CD8-positive, alpha-beta memory T cell (primary cell): Measurements from ENCODE around the gene CSNK2A3. TPM values are rescaled to one million over a fixed set of nuclear protein-coding genes. Genes with fewer than 3 reads are reported as not detected.
"Not testable (repeated sequence)": the region's sequence is repeated elsewhere in the genome, so short reads cannot be mapped to it uniquely, and the experiment has no call there.

Experiments
- CTCF ChIA-PET: fragments of 350-600 bp; sonication (Branson Sonifier 250); formaldehyde crosslinking; loops from one replicate; lab custom pipeline; 2021; ENCODE audit warnings: antibody characterized with exemption; lab: Charles Lee
- POLR2A ChIA-PET: fragments of 350-600 bp; sonication (Branson Sonifier 250); formaldehyde crosslinking; loops from one replicate; lab custom pipeline; 2021; ENCODE audit warnings: antibody characterized with exemption; lab: Charles Lee
- DNase-seq, 5 donors: peaks; one replicate each; pipeline versions ENCODE4 v3.0.0 to v3.0.0-alpha.2; 2020 to 2022; ENCODE audit warnings: mixed read lengths in 1 of 5
- H3K27ac ChIP-seq: one replicate; pipeline ENCODE4 v1.7.0; 2013; ENCODE audit warnings: low read depth, mild to moderate bottlenecking, low read length, moderate library complexity
- H3K27me3 ChIP-seq: 2 replicates; pipeline ENCODE4 v1.7.0; 2013; ENCODE audit warnings: low read length, mild to moderate bottlenecking; ENCODE audit not compliant: insufficient read depth, poor library complexity, severe bottlenecking
- H3K36me3 ChIP-seq: 2 replicates; pipeline ENCODE4 v1.7.0; 2013; ENCODE audit warnings: mild to moderate bottlenecking, low read length, moderate library complexity; ENCODE audit not compliant: insufficient read depth
- H3K4me1 ChIP-seq: 2 replicates; pipeline ENCODE4 v1.7.0; 2013; ENCODE audit warnings: mild to moderate bottlenecking, low read length, moderate library complexity; ENCODE audit not compliant: insufficient read depth
- H3K4me3 ChIP-seq: 2 replicates; pipeline ENCODE4 v1.7.0; 2013; ENCODE audit warnings: mild to moderate bottlenecking, low read length
- H3K9me3 ChIP-seq: 2 replicates; pipeline ENCODE4 v1.7.0; 2013; ENCODE audit warnings: mild to moderate bottlenecking, low read length
- H3K27ac Mint-ChIP-seq, 8 donors: one replicate each; pipeline ENCODE4 v1.8.0; 2020 to 2021; ENCODE audit warnings: mixed read lengths in 8 of 8, mild to moderate bottlenecking in 6 of 8, inconsistent platforms in 3 of 8, moderate library complexity in 3 of 8
- H3K27me3 Mint-ChIP-seq, 2 donors: one replicate each; pipeline ENCODE4 v1.8.0; 2020 to 2021; ENCODE audit warnings: mixed read lengths in 2 of 2, mild to moderate bottlenecking in 1 of 2, moderate library complexity in 1 of 2
- H3K36me3 Mint-ChIP-seq, 3 donors: one replicate each; pipeline ENCODE4 v1.8.0; 2020 to 2021; ENCODE audit warnings: mixed read lengths in 3 of 3, inconsistent platforms in 1 of 3, mild to moderate bottlenecking in 1 of 3
- H3K4me1 Mint-ChIP-seq, 3 donors: one replicate each; pipeline ENCODE4 v1.8.0; 2020 to 2021; ENCODE audit warnings: mixed read lengths in 3 of 3, inconsistent platforms in 1 of 3, mild to moderate bottlenecking in 1 of 3
- H3K4me3 Mint-ChIP-seq, 7 donors: one replicate each; pipeline ENCODE4 v1.8.0; 2020 to 2021; ENCODE audit warnings: mixed read lengths in 7 of 7, mild to moderate bottlenecking in 6 of 7, moderate library complexity in 4 of 7, inconsistent platforms in 2 of 7
- H3K9me3 Mint-ChIP-seq, 5 donors: one replicate each; pipeline ENCODE4 v1.8.0; 2020 to 2022; ENCODE audit warnings: mixed read lengths in 5 of 5, mild to moderate bottlenecking in 3 of 5, moderate library complexity in 2 of 5, inconsistent platforms in 1 of 5
- polyA plus RNA-seq: library from polyadenylated mRNA; unstranded; fragments of 300-500 nt; fragmentation: Illumina TruSeq; gene quantifications from one replicate; pipeline ENCODE4 v1.2.3, GENCODE V29; 2021
- total RNA-seq, 2 experiments: library from RNA; stranded (reverse); gene quantifications; one replicate each; pipeline ENCODE4 v1.2.3, GENCODE V29; 2021

The CSNK2A3 gene
- total RNA-seq = 1 to 10 TPM; 2.6 TPM
- polyA plus RNA-seq = 1.1 TPM

GRCh38 chr11:11352878-11353277 is at the start of gene CSNK2A3:
Gene CSNK2A3, minus strand, starts transcription at chr11:11353250. Its CDS starts 131 bp downstream, at chr11:11353119.
- H3K4me1 ChIP-seq, H3K4me3 Mint-ChIP-seq, H3K36me3 Mint-ChIP-seq, POLR2A ChIA-PET, H3K4me1 Mint-ChIP-seq, H3K27me3 ChIP-seq, H3K4me3 ChIP-seq, DNase-seq, H3K36me3 ChIP-seq, CTCF ChIA-PET, H3K9me3 ChIP-seq, H3K27ac Mint-ChIP-seq, H3K27ac ChIP-seq, H3K27me3 Mint-ChIP-seq, H3K9me3 Mint-ChIP-seq: not testable (repeated sequence)

GRCh38 chr11:11401960-11402535 is 49.0 kb upstream of the CSNK2A3 start:
- H3K4me1 ChIP-seq = no peaks in the 10 kb centered on the region
- no peak overlapping the region for H3K4me3 ChIP-seq
- H3K27me3 ChIP-seq = no peaks in the 10 kb centered on the region
- ChIA-PET POLR2A (no interaction called here), CTCF (no interaction called here)
- peaks cover 0 to 2% (median 0%) of the 10 kb centered on the region in 3 donors for H3K36me3 Mint-ChIP-seq
- no peaks in the 10 kb centered on the region for H3K4me1 Mint-ChIP-seq
- peaks cover 2 to 26% of the 10 kb centered on the region in 2 donors for H3K27me3 Mint-ChIP-seq
- H3K27ac ChIP-seq = no peak overlapping the region
- no peaks in the 10 kb centered on the region for H3K9me3 Mint-ChIP-seq
- no peaks in the 10 kb centered on the region for H3K36me3 ChIP-seq
- H3K4me3 Mint-ChIP-seq = no peak overlapping the region
- no peaks in the 10 kb centered on the region for H3K9me3 ChIP-seq
- no peak overlapping the region for H3K27ac Mint-ChIP-seq
- no peak for DNase-seq

DNA sequence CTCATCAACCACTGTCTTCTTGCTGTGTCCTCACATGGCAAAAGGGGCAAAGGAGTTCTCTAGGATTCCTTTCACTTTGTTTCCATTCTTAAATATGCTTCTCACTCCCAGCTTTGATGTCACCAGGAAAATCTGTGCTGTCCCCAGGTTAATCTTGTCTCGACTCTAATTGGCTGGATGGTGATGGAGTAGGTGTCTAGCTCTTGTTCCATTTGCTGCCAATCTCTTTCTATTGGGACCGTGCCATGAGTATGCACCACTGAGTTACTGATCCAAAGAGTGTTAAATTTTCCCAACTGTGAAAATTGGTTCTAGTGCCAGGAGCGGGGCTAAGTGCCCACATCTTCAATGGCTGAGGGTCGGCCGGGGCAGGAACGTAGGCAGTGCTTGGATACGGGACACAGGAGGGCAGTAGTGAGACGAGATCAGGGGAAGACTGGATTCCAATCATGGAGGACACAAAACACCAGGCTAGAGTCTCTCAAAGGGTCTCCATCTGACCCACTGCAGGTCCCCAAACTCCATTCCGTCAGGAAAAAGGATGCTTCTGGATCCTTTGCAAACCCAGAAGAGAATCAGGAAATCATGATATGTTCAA is 47.7 kb upstream of the CSNK2A3 start:
- no peaks in the 10 kb centered on the region for H3K9me3 ChIP-seq
- H3K36me3 ChIP-seq = no peaks in the 10 kb centered on the region
- H3K9me3 Mint-ChIP-seq = no peaks in the 10 kb centered on the region
- no peak overlapping the region for H3K4me3 ChIP-seq
- H3K4me3 Mint-ChIP-seq = no peak overlapping the region
- no peaks in the 10 kb centered on the region for H3K4me1 Mint-ChIP-seq
- H3K27me3 Mint-ChIP-seq = peaks cover 2 to 27% of the 10 kb centered on the region in 2 donors
- peaks cover 0 to 2% (median 0%) of the 10 kb centered on the region in 3 donors for H3K36me3 Mint-ChIP-seq
- DNase-seq = no peak
- H3K27ac ChIP-seq = no peak overlapping the region
- H3K27ac Mint-ChIP-seq = no peak overlapping the region
- no peaks in the 10 kb centered on the region for H3K4me1 ChIP-seq
- no peaks in the 10 kb centered on the region for H3K27me3 ChIP-seq
- ChIA-PET POLR2A (no interaction called here), CTCF (no interaction called here)

DNA sequence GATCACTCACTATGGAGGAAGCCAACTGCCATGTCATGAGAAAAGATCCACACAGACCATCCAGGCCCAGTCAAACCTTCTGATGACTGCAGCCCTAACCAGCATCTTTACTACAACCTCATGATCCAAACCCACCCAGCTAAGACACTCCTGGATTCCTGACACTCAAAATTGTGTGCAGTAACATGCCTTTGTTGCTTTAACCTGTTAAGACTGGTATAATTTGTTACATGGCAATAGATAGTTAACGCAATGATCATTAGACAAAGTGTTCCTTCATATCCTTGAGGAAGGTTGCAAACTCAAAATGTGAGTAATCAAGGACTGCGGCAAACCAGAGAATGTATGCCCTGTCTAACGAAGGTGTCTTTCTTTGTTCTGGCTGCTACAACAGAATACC is 47.1 kb upstream of the CSNK2A3 start:
- Mint-ChIP-seq H3K9me3 (no peaks in the 10 kb centered on the region), H3K4me1 (no peaks in the 10 kb centered on the region), H3K27ac (no peak overlapping the region), H3K36me3 (peaks cover 0 to 2% (median 0%) of the 10 kb centered on the region in 3 donors), H3K4me3 (no peak overlapping the region), H3K27me3 (peaks cover 2 to 28% of the 10 kb centered on the region in 2 donors)
- no peak overlapping the region for H3K4me3 ChIP-seq
- ChIA-PET POLR2A (no interaction called here), CTCF (no interaction called here)
- H3K27me3 ChIP-seq = no peaks in the 10 kb centered on the region
- no peak for DNase-seq
- H3K9me3 ChIP-seq = no peaks in the 10 kb centered on the region
- H3K27ac ChIP-seq = no peak overlapping the region
- no peaks in the 10 kb centered on the region for H3K4me1 ChIP-seq
- H3K36me3 ChIP-seq = no peaks in the 10 kb centered on the region

GRCh38 chr11:11397781-11398180 is 44.7 kb upstream of the CSNK2A3 start:
- DNase-seq = no peak
- Mint-ChIP-seq H3K27ac (no peak overlapping the region), H3K4me3 (no peak overlapping the region), H3K9me3 (no peaks in the 10 kb centered on the region), H3K27me3 (peaks cover 3 to 17% of the 10 kb centered on the region in 2 donors), H3K36me3 (no peaks in the 10 kb centered on the region), H3K4me1 (no peaks in the 10 kb centered on the region)
- Histone ChIP-seq H3K27me3 (no peaks in the 10 kb centered on the region), H3K9me3 (no peaks in the 10 kb centered on the region), H3K4me1 (no peaks in the 10 kb centered on the region), H3K36me3 (no peaks in the 10 kb centered on the region), H3K27ac (no peak overlapping the region), H3K4me3 (no peak overlapping the region)
- POLR2A ChIA-PET = no interaction called here
- CTCF ChIA-PET = interaction anchor here (1.3 kb wide), 1 partner anchor 10 kb away, joined by 3 read pairs; no protein-coding TSS in a partner anchor

GRCh38 chr11:11397036-11397415 is 44.0 kb upstream of the CSNK2A3 start:
- no peaks in the 10 kb centered on the region for H3K36me3 ChIP-seq
- no peak overlapping the region for H3K4me3 ChIP-seq
- Mint-ChIP-seq H3K9me3 (no peaks in the 10 kb centered on the region), H3K36me3 (no peaks in the 10 kb centered on the region), H3K4me3 (no peak overlapping the region), H3K4me1 (no peaks in the 10 kb centered on the region), H3K27me3 (peaks cover 4 to 12% of the 10 kb centered on the region in 2 donors), H3K27ac (no peak overlapping the region)
- no peaks in the 10 kb centered on the region for H3K4me1 ChIP-seq
- H3K27ac ChIP-seq = no peak overlapping the region
- no peaks in the 10 kb centered on the region for H3K27me3 ChIP-seq
- ChIA-PET POLR2A (no interaction called here), CTCF (interaction anchor here (1.3 kb wide), 1 partner anchor 10 kb away, joined by 3 read pairs; no protein-coding TSS in a partner anchor)
- H3K9me3 ChIP-seq = no peaks in the 10 kb centered on the region
- DNase-seq = no peak

DNA sequence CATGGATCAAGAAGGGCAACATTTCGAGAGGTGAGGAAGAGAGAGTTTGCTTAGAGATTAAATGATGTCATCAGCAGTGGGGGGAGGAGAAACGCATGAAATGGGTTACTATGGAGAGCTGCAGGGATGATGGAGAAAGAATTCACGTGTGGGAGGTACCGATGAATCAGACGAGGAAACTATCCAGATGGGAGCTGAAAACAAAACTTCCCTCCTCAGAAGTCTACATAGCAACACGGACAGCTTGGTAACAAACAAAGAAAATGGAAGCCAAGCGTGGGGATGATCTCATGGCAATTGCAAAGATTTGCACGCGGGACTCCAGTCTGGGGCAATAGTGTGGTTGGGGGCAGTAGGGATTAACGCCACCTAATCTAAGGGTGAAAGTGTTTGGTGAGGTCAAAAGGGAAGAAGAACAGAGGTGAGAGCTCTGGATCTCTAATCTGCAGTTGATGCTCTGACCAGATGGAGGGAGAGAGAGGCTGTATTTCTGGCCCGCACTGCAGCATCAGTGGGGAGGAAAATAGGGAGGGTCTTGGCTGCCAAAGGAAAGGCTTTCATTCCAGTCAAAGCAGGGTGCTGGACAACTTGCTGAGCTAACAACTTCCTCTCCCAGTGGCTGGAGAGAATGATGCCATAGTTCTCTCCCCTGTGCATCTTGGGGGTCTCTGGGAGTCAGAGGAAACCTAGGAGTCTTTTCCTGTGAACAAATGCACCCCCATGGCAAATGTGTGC is 43.4 kb upstream of the CSNK2A3 start:
- Histone ChIP-seq H3K27ac (no peak overlapping the region), H3K4me1 (no peaks in the 10 kb centered on the region), H3K27me3 (no peaks in the 10 kb centered on the region), H3K36me3 (no peaks in the 10 kb centered on the region), H3K9me3 (no peaks in the 10 kb centered on the region), H3K4me3 (no peak overlapping the region)
- Mint-ChIP-seq H3K9me3 (no peaks in the 10 kb centered on the region), H3K4me1 (no peaks in the 10 kb centered on the region), H3K27me3 (peaks cover 4 to 12% of the 10 kb centered on the region in 2 donors), H3K27ac (no peak overlapping the region), H3K36me3 (no peaks in the 10 kb centered on the region), H3K4me3 (no peak overlapping the region)
- POLR2A ChIA-PET = no interaction called here
- CTCF ChIA-PET = no interaction called here
- no peak for DNase-seq

GRCh38 chr11:11395126-11395525 is 42.1 kb upstream of the CSNK2A3 start:
- Histone ChIP-seq H3K36me3 (no peaks in the 10 kb centered on the region), H3K27me3 (no peaks in the 10 kb centered on the region), H3K9me3 (no peaks in the 10 kb centered on the region), H3K27ac (no peak overlapping the region), H3K4me3 (no peak overlapping the region), H3K4me1 (no peaks in the 10 kb centered on the region)
- Mint-ChIP-seq H3K36me3 (no peaks in the 10 kb centered on the region), H3K27me3 (peaks cover 4 to 12% of the 10 kb centered on the region in 2 donors), H3K4me3 (no peak overlapping the region), H3K4me1 (no peaks in the 10 kb centered on the region), H3K9me3 (no peaks in the 10 kb centered on the region), H3K27ac (no peak overlapping the region)
- ChIA-PET POLR2A (no interaction called here), CTCF (no interaction called here)
- DNase-seq = no peak
